Hepatocyte (in vitro differentiated cells): ENCODE measurements around the gene RNF4. TPM values are rescaled to one million over a fixed set of nuclear protein-coding genes. Genes with fewer than 3 reads are reported as not detected.

Experiments
- DNase-seq: peaks from one replicate; pipeline ENCODE4 v3.0.0-alpha.2; 2016; ENCODE audit warnings: low spot score
- H2AFZ ChIP-seq: fragments of 200-600 bp; sonication (generic); 2 replicates; pipeline ENCODE4 v1.6.0; 2016; ENCODE audit warnings: antibody characterized with exemption, mild to moderate bottlenecking
- H3K27ac ChIP-seq: fragments of 200-600 bp; sonication (generic); 2 replicates; pipeline ENCODE4 v1.5.1; 2016; ENCODE audit warnings: mild to moderate bottlenecking
- H3K27me3 ChIP-seq: fragments of 200-600 bp; sonication (generic); 2 replicates; pipeline ENCODE4 v1.6.1; 2016
- H3K36me3 ChIP-seq: fragments of 200-600 bp; sonication (generic); replicated peaks from 2 replicates; pipeline ENCODE4 v1.5.1; 2016; ENCODE audit warnings: low read depth; ENCODE audit not compliant: insufficient read depth
- H3K4me1 ChIP-seq: fragments of 200-600 bp; sonication (generic); 2 replicates; pipeline ENCODE4 v1.5.1; 2016; ENCODE audit warnings: mild to moderate bottlenecking, moderate library complexity; ENCODE audit not compliant: insufficient read depth
- H3K4me2 ChIP-seq: fragments of 200-600 bp; sonication (generic); 2 replicates; pipeline ENCODE4 v1.6.0; 2016
- H3K4me3 ChIP-seq: fragments of 200-600 bp; sonication (generic); 2 replicates; pipeline ENCODE4 v1.5.1; 2016; ENCODE audit warnings: mild to moderate bottlenecking
- H3K79me2 ChIP-seq: fragments of 200-600 bp; sonication (generic); 2 replicates; pipeline ENCODE4 v1.6.0; 2017; ENCODE audit warnings: mild to moderate bottlenecking
- H3K9me2 ChIP-seq: fragments of 200-600 bp; sonication (generic); replicated peaks from 2 replicates; pipeline ENCODE4 v1.6.0; 2017; ENCODE audit warnings: mild to moderate bottlenecking; ENCODE audit not compliant: insufficient read depth
- H3K9me3 ChIP-seq: fragments of 200-600 bp; sonication (generic); 2 replicates; pipeline ENCODE4 v1.5.1; 2016; ENCODE audit warnings: low read depth, mild to moderate bottlenecking
- H4K20me1 ChIP-seq: fragments of 200-600 bp; sonication (generic); 2 replicates; pipeline ENCODE4 v1.6.0; 2016; ENCODE audit warnings: mild to moderate bottlenecking; ENCODE audit not compliant: insufficient read depth, poor library complexity, severe bottlenecking
- EZH2 ChIP-seq: fragments of 200-600 bp; sonication (generic); IDR thresholded peaks from 2 replicates; pipeline ENCODE4 v1.6.1; 2016; ENCODE audit warnings: antibody characterized with exemption, mild to moderate bottlenecking, borderline replicate concordance
- EZH2phosphoT487 ChIP-seq: fragments of 200-600 bp; sonication (generic); IDR thresholded peaks from one replicate; pipeline ENCODE4 v1.6.1; 2018; ENCODE audit warnings: antibody characterized with exemption, mild to moderate bottlenecking, low read depth, moderate library complexity; ENCODE audit not compliant: unreplicated experiment, severe bottlenecking
- WGBS: methylation state at CpG from one replicate; pipeline ENCODE4 v1.1.6; 2016; ENCODE audit warnings: low lambda C conversion rate; ENCODE audit errors: missing lambda C conversion rate; 5-methylcytosine and 5-hydroxymethylcytosine counted together
- polyA plus RNA-seq: library from polyadenylated mRNA; unstranded; fragments of >200 nt; fragmentation: Nextera tagmentation; extraction: Ambion mirVana; gene quantifications from 2 replicates; pipeline ENCODE4 v1.2.1, GENCODE V29; 2016
- total RNA-seq: library from RNA; depleted of rRNA; stranded (reverse); fragments of >200 nt; gene quantifications from 2 replicates; pipeline ENCODE4 v1.2.3, GENCODE V29; 2014
- TF ChIP-seq, protein P1 (sequence below): fragments of 200-600 bp; sonication (generic); IDR thresholded peaks from 2 replicates; pipeline ENCODE4 v1.5.1; 2016; ENCODE audit warnings: antibody characterized with exemption, mild to moderate bottlenecking; ENCODE audit not compliant: poor library complexity

The RNF4 gene
- total and polyA plus RNA-seq, 2 experiments from 2014 or later, result 42.4 to 50.3 TPM

DNA sequence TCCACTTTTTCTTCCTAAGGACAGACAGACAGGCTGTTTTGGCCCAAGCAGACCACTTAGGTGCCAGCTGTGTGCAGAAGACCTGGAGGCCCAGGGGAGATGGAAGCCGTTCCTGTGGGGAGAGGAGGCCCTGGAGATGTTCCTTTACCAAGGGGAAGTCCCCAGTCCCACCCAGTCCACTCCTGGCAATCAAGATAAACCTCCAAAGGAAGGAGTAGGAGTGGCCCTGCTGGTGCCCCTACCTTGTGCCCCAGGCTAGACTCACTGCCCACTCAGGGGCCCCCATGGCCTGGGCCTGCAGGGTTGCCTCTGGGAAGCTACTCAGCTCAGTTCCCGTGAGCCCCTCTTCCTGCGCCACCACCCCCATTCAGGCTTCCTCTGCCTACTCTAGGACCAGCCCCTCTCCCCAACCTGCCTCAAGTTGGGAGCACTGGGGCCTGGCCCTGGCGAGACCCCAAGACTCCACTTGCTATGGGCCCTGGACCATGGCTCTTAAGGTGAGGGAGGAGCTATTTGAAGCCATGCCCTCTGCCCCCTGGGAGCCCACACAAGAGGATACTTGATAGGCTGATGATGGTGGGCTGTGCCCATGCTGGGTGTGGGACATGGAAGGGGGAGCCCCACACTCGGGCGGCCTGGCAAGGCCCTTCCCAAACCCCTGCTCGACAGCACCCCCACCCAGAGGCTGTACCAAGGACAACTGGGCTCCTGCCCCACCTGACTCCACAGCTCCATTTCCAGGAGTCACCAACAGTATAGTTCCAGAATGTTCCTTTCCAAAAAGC is 24.8 kb upstream of the RNF4 start:
- no peak for DNase-seq
- WGBS, result 93% methylated on average over 7 of the region's 7 CpGs
- no peak overlapping the region for H3K4me3 ChIP-seq
- H4K20me1 ChIP-seq, result no peaks in the 10 kb centered on the region
- no peaks in the 10 kb centered on the region for H3K9me3 ChIP-seq
- H3K79me2 ChIP-seq, result no peaks in the 10 kb centered on the region
- no peak for TF ChIP-seq EZH2
- TF ChIP-seq, protein P1, sequence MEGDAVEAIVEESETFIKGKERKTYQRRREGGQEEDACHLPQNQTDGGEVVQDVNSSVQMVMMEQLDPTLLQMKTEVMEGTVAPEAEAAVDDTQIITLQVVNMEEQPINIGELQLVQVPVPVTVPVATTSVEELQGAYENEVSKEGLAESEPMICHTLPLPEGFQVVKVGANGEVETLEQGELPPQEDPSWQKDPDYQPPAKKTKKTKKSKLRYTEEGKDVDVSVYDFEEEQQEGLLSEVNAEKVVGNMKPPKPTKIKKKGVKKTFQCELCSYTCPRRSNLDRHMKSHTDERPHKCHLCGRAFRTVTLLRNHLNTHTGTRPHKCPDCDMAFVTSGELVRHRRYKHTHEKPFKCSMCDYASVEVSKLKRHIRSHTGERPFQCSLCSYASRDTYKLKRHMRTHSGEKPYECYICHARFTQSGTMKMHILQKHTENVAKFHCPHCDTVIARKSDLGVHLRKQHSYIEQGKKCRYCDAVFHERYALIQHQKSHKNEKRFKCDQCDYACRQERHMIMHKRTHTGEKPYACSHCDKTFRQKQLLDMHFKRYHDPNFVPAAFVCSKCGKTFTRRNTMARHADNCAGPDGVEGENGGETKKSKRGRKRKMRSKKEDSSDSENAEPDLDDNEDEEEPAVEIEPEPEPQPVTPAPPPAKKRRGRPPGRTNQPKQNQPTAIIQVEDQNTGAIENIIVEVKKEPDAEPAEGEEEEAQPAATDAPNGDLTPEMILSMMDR, result no peak
- TF ChIP-seq EZH2phosphoT487, result no peak
- no peaks in the 10 kb centered on the region for H3K9me2 ChIP-seq
- no peaks in the 10 kb centered on the region for H3K27me3 ChIP-seq
- no peaks in the 10 kb centered on the region for H3K36me3 ChIP-seq
- no peaks in the 10 kb centered on the region for H3K4me1 ChIP-seq
- no peak overlapping the region for H2AFZ ChIP-seq
- no peak overlapping the region for H3K27ac ChIP-seq
- H3K4me2 ChIP-seq, result no peak overlapping the region

DNA sequence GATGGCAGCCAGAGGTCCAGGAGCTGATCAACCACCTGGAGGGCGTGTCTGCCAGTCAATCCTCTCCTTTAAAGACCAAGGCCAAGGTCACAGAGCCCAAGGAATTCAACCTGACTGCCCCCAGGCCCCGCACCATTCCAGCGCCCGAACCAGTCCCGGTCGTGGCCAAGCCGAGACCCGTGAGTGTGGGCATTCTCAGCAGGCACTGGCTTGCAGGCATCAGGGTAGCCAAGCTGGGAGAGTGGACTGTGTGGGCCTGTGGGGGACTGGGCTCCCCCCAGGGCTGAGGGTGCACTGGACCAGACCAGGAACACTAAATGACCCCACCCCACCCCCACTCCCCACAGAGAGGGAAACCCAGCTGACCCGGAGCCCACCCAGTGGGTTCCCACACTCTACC is 23.8 kb upstream of the RNF4 start:
- no peak overlapping the region for H3K27ac ChIP-seq
- TF ChIP-seq EZH2 (no peak), EZH2phosphoT487 (no peak)
- TF ChIP-seq, protein P1, result no peak
- no peaks in the 10 kb centered on the region for H3K79me2 ChIP-seq
- no peaks in the 10 kb centered on the region for H3K27me3 ChIP-seq
- H3K4me2 ChIP-seq, result no peak overlapping the region
- no peak for DNase-seq
- H3K9me2 ChIP-seq, result no peaks in the 10 kb centered on the region
- H3K4me1 ChIP-seq, result no peaks in the 10 kb centered on the region
- H3K4me3 ChIP-seq, result no peak overlapping the region
- WGBS, result over 99% methylated on average over 9 of the region's 9 CpGs
- H3K36me3 ChIP-seq, result no peaks in the 10 kb centered on the region
- H3K9me3 ChIP-seq, result no peaks in the 10 kb centered on the region
- no peak overlapping the region for H2AFZ ChIP-seq
- no peaks in the 10 kb centered on the region for H4K20me1 ChIP-seq

DNA sequence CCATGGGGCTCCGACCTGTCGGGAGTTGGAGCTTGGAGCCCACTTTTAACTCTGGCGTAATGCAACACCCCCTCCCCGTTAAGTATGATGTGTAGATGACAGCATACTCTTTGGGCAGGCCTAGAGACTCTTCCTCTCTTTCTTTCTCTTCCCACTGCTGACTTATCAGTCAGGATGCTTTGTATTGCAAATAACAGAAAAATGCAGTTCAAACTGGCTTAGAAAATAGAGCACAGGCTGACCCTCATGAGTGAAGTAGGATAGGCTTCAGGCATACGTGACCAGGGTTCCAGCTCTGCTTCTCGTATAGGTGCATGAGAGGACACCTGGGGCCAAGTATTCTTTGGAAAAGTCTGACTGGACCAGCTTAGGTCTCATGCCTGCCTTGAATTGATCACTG is 23.3 kb upstream of the RNF4 start:
- Histone ChIP-seq H2AFZ (no peak overlapping the region), H3K36me3 (no peaks in the 10 kb centered on the region), H3K4me3 (no peak overlapping the region), H3K27me3 (no peaks in the 10 kb centered on the region), H3K9me3 (no peaks in the 10 kb centered on the region), H3K9me2 (no peaks in the 10 kb centered on the region), H3K27ac (no peak overlapping the region), H3K79me2 (no peaks in the 10 kb centered on the region), H4K20me1 (no peaks in the 10 kb centered on the region), H3K4me2 (no peak overlapping the region), H3K4me1 (no peaks in the 10 kb centered on the region)
- TF ChIP-seq, protein P1, result no peak
- TF ChIP-seq EZH2 (no peak), EZH2phosphoT487 (no peak)
- DNase-seq, result no peak
- WGBS, result 95% methylated on average over 6 of the region's 6 CpGs
